ENCODE measurements around the gene ZBTB11. TPM values are rescaled to one million over a fixed set of nuclear protein-coding genes. Genes with fewer than 3 reads are reported as not detected.
"Not testable (repeated sequence)": the region's sequence is repeated elsewhere in the genome, so short reads cannot be mapped to it uniquely, and the experiment has no call there.

The ZBTB11 gene
- total and polyA plus RNA-seq, 9 of the 15 experiments (the other 6 are each of a cell fraction or from before 2014, with no cell fraction given) = 6.2 to 31.9 (median 21.4) TPM

DNA sequence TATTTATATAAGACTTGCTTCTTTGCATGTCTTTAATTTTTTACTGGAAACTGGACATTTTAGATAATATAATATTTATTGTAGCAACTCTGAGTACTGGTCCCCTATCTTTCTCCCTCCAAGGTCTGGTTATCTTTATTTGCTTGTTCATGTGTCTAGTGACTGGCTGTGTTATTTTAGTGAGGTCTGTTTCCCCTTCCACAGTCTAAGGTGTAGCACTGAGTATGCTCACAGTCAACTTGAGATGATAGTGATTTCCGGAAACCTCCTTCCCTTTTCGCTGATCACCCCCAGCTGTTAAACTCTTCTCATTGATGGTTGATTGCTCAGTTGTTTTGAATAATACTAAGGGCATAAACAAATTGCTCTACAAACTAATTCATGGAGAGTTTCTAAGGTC is 65.9 kb downstream of the ZBTB11 start (continued):
- TF ChIP-seq, protein P1, sequence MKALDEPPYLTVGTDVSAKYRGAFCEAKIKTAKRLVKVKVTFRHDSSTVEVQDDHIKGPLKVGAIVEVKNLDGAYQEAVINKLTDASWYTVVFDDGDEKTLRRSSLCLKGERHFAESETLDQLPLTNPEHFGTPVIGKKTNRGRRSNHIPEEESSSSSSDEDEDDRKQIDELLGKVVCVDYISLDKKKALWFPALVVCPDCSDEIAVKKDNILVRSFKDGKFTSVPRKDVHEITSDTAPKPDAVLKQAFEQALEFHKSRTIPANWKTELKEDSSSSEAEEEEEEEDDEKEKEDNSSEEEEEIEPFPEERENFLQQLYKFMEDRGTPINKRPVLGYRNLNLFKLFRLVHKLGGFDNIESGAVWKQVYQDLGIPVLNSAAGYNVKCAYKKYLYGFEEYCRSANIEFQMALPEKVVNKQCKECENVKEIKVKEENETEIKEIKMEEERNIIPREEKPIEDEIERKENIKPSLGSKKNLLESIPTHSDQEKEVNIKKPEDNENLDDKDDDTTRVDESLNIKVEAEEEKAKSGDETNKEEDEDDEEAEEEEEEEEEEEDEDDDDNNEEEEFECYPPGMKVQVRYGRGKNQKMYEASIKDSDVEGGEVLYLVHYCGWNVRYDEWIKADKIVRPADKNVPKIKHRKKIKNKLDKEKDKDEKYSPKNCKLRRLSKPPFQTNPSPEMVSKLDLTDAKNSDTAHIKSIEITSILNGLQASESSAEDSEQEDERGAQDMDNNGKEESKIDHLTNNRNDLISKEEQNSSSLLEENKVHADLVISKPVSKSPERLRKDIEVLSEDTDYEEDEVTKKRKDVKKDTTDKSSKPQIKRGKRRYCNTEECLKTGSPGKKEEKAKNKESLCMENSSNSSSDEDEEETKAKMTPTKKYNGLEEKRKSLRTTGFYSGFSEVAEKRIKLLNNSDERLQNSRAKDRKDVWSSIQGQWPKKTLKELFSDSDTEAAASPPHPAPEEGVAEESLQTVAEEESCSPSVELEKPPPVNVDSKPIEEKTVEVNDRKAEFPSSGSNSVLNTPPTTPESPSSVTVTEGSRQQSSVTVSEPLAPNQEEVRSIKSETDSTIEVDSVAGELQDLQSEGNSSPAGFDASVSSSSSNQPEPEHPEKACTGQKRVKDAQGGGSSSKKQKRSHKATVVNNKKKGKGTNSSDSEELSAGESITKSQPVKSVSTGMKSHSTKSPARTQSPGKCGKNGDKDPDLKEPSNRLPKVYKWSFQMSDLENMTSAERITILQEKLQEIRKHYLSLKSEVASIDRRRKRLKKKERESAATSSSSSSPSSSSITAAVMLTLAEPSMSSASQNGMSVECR (CRISPR knock-in tag; IDR thresholded peaks at IDR 0.05) = no peak
- TF ChIP-seq ZNF589 (CRISPR knock-in tag; IDR thresholded peaks at IDR 0.05; ENCODE audit: low read depth) (no peak), NCOR1 (IDR thresholded peaks at IDR 0.05) (peak; percentile 57; the same call in 1 of the 2 replicates), NFIC (IDR thresholded peaks at IDR 0.05) (peak; percentile 25; the same call in 1 of the 2 replicates), ADNP (tag; IDR thresholded peaks at IDR 0.05) (no peak), MTF1 (CRISPR knock-in tag; IDR thresholded peaks at IDR 0.05; ENCODE audit: borderline replicate concordance) (no peak), ZNF586 (CRISPR knock-in tag; conservative IDR thresholded peaks at IDR 0.05) (no peak), ATF7 (IDR thresholded peaks at IDR 0.05) (no peak), GATAD2A (IDR thresholded peaks at IDR 0.05) (no peak), CXXC5 (CRISPR knock-in tag; IDR thresholded peaks at IDR 0.05) (no peak)
- TF ChIP-seq, protein P2, sequence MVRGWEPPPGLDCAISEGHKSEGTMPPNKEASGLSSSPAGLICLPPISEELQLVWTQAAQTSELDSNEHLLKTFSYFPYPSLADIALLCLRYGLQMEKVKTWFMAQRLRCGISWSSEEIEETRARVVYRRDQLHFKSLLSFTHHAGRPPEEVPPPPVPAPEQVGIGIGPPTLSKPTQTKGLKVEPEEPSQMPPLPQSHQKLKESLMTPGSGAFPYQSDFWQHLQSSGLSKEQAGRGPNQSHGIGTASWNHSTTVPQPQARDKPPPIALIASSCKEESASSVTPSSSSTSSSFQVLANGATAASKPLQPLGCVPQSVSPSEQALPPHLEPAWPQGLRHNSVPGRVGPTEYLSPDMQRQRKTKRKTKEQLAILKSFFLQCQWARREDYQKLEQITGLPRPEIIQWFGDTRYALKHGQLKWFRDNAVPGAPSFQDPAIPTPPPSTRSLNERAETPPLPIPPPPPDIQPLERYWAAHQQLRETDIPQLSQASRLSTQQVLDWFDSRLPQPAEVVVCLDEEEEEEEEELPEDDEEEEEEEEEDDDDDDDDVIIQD (CRISPR knock-in tag; IDR thresholded peaks at IDR 0.05) = no peak
- TF ChIP-seq, protein P3, sequence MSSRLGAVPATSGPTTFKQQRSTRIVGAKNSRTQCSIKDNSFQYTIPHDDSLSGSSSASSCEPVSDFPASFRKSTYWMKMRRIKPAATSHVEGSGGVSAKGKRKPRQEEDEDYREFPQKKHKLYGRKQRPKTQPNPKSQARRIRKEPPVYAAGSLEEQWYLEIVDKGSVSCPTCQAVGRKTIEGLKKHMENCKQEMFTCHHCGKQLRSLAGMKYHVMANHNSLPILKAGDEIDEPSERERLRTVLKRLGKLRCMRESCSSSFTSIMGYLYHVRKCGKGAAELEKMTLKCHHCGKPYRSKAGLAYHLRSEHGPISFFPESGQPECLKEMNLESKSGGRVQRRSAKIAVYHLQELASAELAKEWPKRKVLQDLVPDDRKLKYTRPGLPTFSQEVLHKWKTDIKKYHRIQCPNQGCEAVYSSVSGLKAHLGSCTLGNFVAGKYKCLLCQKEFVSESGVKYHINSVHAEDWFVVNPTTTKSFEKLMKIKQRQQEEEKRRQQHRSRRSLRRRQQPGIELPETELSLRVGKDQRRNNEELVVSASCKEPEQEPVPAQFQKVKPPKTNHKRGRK (tag; IDR thresholded peaks at IDR 0.05) = no peak

DNA sequence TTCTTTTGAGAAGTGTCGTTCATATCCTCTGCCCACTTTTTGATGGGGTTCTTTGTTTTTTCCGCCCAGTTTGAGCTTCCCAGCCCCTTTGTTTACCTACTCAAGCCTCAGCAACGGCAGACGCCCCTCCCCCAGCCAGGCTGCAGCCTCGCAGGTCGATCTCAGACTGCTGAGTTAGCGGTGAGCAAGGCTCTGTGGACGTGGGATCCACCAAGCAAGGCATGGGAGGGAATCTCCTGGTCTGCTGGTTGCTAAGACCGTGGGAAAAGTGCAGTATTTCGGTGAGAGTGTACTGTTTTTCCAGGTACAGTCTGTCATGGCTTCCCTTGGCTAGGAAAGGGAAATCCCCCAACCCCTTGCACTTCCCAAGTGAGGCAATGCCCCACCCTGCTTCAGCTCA is 71.5 kb downstream of the ZBTB11 start:
- FAIRE-seq; H3K27me3 ChIP-seq (ENCODE audit: control insufficient read depth in 2 of 2, insufficient read depth in 2 of 2, low read length in 2 of 2); H3K4me2 ChIP-seq (ENCODE audit: insufficient read depth, low read length); BruUV-seq (replicated peaks); H3K9me3 ChIP-seq (replicated peaks; ENCODE audit: control insufficient read depth, insufficient read depth, low read depth, low read length); H3K79me2 ChIP-seq (ENCODE audit: control insufficient read depth, insufficient read depth, low read length); DNase-seq (ENCODE audit: extremely low read depth in 1 of 4, low spot score in 3 of 4); H2AFZ ChIP-seq (ENCODE audit: low read depth, low read length); CTCF ChIA-PET (ENCODE audit: low intra/inter-chr PET ratio); H3K9ac ChIP-seq (ENCODE audit: insufficient read depth in 1 of 2, low read depth in 2 of 2, low read length in 2 of 2); ATAC-seq; H3K4me1 ChIP-seq (replicated peaks in 1 of 2; ENCODE audit: control insufficient read depth in 2 of 2, insufficient read depth in 2 of 2, low read length in 2 of 2); in situ Hi-C loops (cut with MboI); intact Hi-C loops (cut with micrococcal nuclease); H4K20me1 ChIP-seq (replicated peaks; ENCODE audit: control insufficient read depth, insufficient read depth, low read length); H3K27ac ChIP-seq (ENCODE audit: extremely low read depth, low read depth, low read length); H3K36me3 ChIP-seq (ENCODE audit: control insufficient read depth, insufficient read depth, low read length); H3K4me3 ChIP-seq; H3K9me1 ChIP-seq (ENCODE audit: control insufficient read depth, insufficient read depth, low read length): not testable (repeated sequence)
- 51% methylated on average over 6 of the region's 10 CpGs for WGBS (ENCODE audit: insufficient coverage, low coverage, missing lambda C conversion rate)
- POLR2A ChIA-PET = interaction anchor here (0.6 kb wide), 1 partner anchor 76 kb away, joined by 4 read pairs; no protein-coding TSS in a partner anchor

Data from K562 (cell line).